Gastroesophageal sphincter (tissue), 4 donors: ENCODE results near the gene GNAQ. TPM values are rescaled to one million over a fixed set of nuclear protein-coding genes. Genes with fewer than 3 reads are reported as not detected.

Source experiments
- ATAC-seq: fragments of 150-250 bp; one replicate; pipeline ENCODE4 v1.9.1; 2016; ENCODE audit warnings: mild to moderate bottlenecking, moderate library complexity
- H3K27ac ChIP-seq, 4 donors: fragments of 200-600 bp; sonication (generic) in 3 of 4; 1 replicate in 3 of 4; 2 replicates in 1 of 4; pipeline ENCODE4 v1.5.1; 2016 to 2019
- H3K27me3 ChIP-seq: fragments of 200-600 bp; sonication (generic); one replicate; pipeline ENCODE4 v1.5.1; 2019
- H3K36me3 ChIP-seq, 2 donors: fragments of 200-600 bp; sonication (generic); one replicate each; pipeline ENCODE4 v1.5.1; 2019; ENCODE audit warnings: control low read depth in 1 of 2
- H3K4me1 ChIP-seq, 3 donors: fragments of 200-600 bp; sonication (generic); 1 replicate in 2 of 3; 2 replicates in 1 of 3; pipeline ENCODE4 v1.5.1; 2016 to 2019; ENCODE audit warnings: control low read depth in 2 of 3
- H3K4me3 ChIP-seq, 2 donors: fragments of 200-600 bp; sonication (generic); one replicate each; pipeline ENCODE4 v1.5.1; 2019; ENCODE audit warnings: mild to moderate bottlenecking in 1 of 2, moderate library complexity in 1 of 2
- H3K9me3 ChIP-seq, 3 donors: fragments of 200-600 bp; sonication (generic); one replicate each; pipeline ENCODE4 v1.5.1; 2017 to 2019; ENCODE audit warnings: control low read depth in 2 of 3
- EP300 ChIP-seq: sonication (generic); formaldehyde crosslinking; IDR thresholded peaks from one replicate; pipeline ENCODE4 v1.6.1; 2017; ENCODE audit warnings: antibody characterized with exemption, mild to moderate bottlenecking
- POLR2A ChIP-seq, 2 donors: fragments of 450-650 bp; IDR thresholded peaks; one replicate each; pipeline ENCODE4 v1.6.1; 2017; ENCODE audit warnings: antibody characterized with exemption in 2 of 2, mild to moderate bottlenecking in 2 of 2, moderate library complexity in 1 of 2
- POLR2AphosphoS5 ChIP-seq: sonication (generic); formaldehyde crosslinking; IDR thresholded peaks from one replicate; pipeline ENCODE4 v1.6.1; 2017; ENCODE audit warnings: antibody characterized with exemption
- WGBS, 2 donors: methylation state at CpG; one replicate each; pipeline ENCODE4 v1.1.5; 2018; ENCODE audit warnings: low coverage in 1 of 2; 5-methylcytosine and 5-hydroxymethylcytosine counted together
- total RNA-seq, 4 donors: library from RNA; depleted of rRNA; stranded (reverse); fragments of >200 nt; gene quantifications; one replicate each; pipeline ENCODE4 v1.1.0, GENCODE V29; 2016
- TF ChIP-seq, protein P1 (sequence below), 4 experiments: fragments of 200-600 bp in 2 of 4; fragments of 450-650 bp in 2 of 4; sonication (generic) in 1 of 4; IDR thresholded peaks; one replicate each; pipeline ENCODE4 v1.5.1; 2017 to 2019; ENCODE audit warnings: antibody characterized with exemption in 4 of 4, mild to moderate bottlenecking in 2 of 4, moderate library complexity in 2 of 4

GNAQ gene
- total RNA-seq, 4 donors from 2014 or later, result 57.6 to 86.4 (median 70.8) TPM

DNA sequence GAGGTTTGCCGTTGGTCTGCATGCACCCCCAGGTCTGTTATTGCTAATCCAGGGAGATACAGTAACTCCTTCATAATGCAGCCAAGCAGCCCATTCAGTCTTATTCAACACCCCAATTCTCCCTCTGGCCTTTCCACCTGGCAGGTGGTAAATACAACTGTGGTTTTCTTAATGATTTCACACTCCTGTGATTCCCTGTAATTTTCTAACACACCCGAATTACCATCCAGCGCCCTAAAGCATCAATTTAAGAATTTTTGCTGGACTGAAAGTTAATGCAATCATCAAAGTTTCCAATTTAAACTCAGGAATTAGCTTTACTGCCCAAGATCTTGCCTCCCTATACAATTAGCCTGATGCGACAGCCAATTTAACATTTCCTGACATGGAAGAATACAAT, 62.5 kb downstream of the GNAQ start:
- H3K9me3 ChIP-seq, result no peaks in the 10 kb centered on the region
- 90 to 92% methylated on average over 3 of the region's 4 CpGs for WGBS, 2 donors
- no peak overlapping the region for H3K4me3 ChIP-seq
- H3K27me3 ChIP-seq, result no peaks in the 10 kb centered on the region
- no peaks in the 10 kb centered on the region for H3K36me3 ChIP-seq
- H3K4me1 ChIP-seq, result peaks cover 0 to 30% (median 0%) of the 10 kb centered on the region in 3 donors
- no peak for ATAC-seq
- TF ChIP-seq POLR2A (IDR thresholded peaks at IDR 0.05), result no peak
- TF ChIP-seq EP300, result no peak
- no peak for TF ChIP-seq POLR2AphosphoS5
- TF ChIP-seq, protein P1, sequence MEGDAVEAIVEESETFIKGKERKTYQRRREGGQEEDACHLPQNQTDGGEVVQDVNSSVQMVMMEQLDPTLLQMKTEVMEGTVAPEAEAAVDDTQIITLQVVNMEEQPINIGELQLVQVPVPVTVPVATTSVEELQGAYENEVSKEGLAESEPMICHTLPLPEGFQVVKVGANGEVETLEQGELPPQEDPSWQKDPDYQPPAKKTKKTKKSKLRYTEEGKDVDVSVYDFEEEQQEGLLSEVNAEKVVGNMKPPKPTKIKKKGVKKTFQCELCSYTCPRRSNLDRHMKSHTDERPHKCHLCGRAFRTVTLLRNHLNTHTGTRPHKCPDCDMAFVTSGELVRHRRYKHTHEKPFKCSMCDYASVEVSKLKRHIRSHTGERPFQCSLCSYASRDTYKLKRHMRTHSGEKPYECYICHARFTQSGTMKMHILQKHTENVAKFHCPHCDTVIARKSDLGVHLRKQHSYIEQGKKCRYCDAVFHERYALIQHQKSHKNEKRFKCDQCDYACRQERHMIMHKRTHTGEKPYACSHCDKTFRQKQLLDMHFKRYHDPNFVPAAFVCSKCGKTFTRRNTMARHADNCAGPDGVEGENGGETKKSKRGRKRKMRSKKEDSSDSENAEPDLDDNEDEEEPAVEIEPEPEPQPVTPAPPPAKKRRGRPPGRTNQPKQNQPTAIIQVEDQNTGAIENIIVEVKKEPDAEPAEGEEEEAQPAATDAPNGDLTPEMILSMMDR (IDR thresholded peaks at IDR 0.05), result no peak
- H3K27ac ChIP-seq, result no peak overlapping the region

DNA sequence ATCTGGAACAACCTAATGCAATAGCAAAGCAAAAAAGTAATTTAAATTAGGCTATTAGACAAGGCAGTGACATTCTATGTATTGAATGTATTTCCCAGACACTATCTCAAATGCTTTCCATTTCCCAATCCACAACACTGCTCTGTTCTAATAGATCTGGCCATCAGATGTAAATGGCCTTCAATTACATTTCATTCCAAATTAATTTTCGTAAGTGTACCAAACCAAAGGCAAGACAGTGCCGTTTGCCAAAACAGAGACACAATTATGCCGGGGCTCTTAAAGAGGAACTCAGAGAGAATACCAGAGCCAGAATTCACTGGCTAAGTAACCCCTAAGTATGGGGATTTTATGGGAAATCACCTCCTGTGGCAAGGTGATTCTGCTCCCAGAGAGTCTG, 63.1 kb downstream of the GNAQ start:
- no peaks in the 10 kb centered on the region for H3K36me3 ChIP-seq
- H3K4me1 ChIP-seq, result peaks cover 0 to 28% (median 0%) of the 10 kb centered on the region in 3 donors
- H3K4me3 ChIP-seq, result no peak overlapping the region
- no peak overlapping the region for H3K27ac ChIP-seq
- no peak for ATAC-seq
- TF ChIP-seq POLR2A (IDR thresholded peaks at IDR 0.05) (no peak), EP300 (no peak), POLR2AphosphoS5 (no peak)
- TF ChIP-seq, protein P1 (IDR thresholded peaks at IDR 0.05), result no peak
- no peaks in the 10 kb centered on the region for H3K27me3 ChIP-seq
- WGBS, 2 donors, result 60% methylated on average over 1 to 3 of the region's 3 CpGs
- H3K9me3 ChIP-seq, result no peaks in the 10 kb centered on the region

DNA sequence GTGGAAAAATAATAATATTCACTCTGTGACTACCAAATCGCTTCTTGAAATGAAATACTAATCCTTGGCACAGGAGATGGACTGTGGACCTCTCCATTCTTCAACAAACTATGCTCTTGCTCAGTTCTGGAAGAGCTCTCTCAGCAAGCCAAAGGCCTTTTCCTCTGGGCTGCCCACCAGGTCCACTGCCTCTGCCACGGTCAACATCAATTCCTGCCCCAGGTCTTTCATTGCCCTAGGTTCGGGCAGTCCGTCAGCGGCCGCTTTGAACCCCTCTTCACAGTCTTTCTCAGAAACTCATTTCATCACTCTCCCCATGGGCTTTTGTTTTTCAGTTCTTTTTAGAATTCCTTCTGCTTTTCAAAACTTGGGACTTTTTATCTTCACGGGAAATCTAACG, 64.9 kb downstream of the GNAQ start:
- no peak overlapping the region for H3K27ac ChIP-seq
- no peak for ATAC-seq
- H3K9me3 ChIP-seq, result no peaks in the 10 kb centered on the region
- TF ChIP-seq, protein P1 (IDR thresholded peaks at IDR 0.05), result no peak
- TF ChIP-seq EP300 (no peak), POLR2AphosphoS5 (no peak), POLR2A (IDR thresholded peaks at IDR 0.05) (no peak)
- H3K27me3 ChIP-seq, result no peaks in the 10 kb centered on the region
- H3K36me3 ChIP-seq, result no peaks in the 10 kb centered on the region
- 88 to 94% methylated on average over 2 to 6 of the region's 8 CpGs for WGBS, 2 donors
- H3K4me3 ChIP-seq, result no peak overlapping the region
- H3K4me1 ChIP-seq, result peaks cover 0 to 25% (median 3%) of the 10 kb centered on the region in 3 donors

DNA sequence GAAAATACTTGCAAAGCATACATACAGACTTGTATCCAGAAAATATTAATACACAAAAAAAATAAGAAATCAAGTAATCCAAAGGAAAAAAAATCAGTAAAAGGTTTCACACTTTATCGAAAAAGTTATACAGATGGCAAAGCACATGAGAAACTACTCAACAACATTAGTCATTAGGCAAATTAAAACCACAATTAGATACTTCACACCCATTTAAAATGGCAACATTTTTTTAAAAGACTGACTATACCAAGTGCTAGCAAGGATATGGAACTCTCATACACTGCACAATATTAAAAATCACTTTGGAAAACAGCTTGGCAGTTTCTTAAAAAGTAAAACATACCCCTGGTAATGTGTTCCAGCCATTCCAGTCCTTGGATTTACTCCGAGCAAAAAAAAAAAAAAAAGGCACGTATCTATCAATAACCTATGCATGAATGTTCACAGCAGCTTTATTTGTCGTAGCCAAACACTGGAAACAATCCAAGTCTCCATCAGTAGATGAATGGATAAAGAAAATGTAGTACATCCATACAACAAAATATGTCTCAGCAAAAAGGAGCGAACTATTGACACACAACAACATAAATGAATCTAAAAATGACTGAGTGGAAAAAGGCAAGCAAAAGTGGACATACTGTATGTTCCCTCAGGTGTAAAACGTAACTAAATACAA, 66.0 kb downstream of the GNAQ start:
- no peaks in the 10 kb centered on the region for H3K27me3 ChIP-seq
- no peaks in the 10 kb centered on the region for H3K9me3 ChIP-seq
- no peak for TF ChIP-seq POLR2A (IDR thresholded peaks at IDR 0.05)
- TF ChIP-seq POLR2AphosphoS5, result no peak
- TF ChIP-seq, protein P1 (IDR thresholded peaks at IDR 0.05), result no peak
- TF ChIP-seq EP300, result no peak
- peaks cover 6 to 36% (median 14%) of the 10 kb centered on the region in 3 donors for H3K4me1 ChIP-seq
- no peak overlapping the region for H3K27ac ChIP-seq
- H3K36me3 ChIP-seq, result no peaks in the 10 kb centered on the region
- ATAC-seq, result no peak
- H3K4me3 ChIP-seq, result no peak overlapping the region
- 59 to 66% methylated on average over 6 of the region's 6 CpGs for WGBS, 2 donors

DNA sequence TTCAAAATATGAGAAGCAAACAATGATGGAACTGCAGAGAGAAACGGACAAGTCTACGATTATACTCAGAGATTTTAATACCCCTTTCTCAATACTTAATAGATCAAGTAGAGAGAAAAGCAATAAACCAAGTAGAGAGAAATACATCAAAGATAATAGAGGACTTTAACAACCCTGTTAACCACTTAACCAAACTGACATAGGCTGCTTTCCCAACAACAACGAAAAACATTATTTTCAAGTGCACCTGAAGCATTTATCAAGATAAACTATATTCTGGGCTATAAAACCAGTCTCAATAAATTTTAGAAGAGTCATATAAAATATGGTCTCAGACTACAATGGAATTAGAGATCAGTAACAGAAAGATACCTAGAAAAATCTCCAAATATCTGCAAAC, 67.4 kb downstream of the GNAQ start:
- 63 to 90% methylated on average over 3 of the region's 3 CpGs for WGBS, 2 donors
- H3K4me3 ChIP-seq, result no peak overlapping the region
- peaks cover 11 to 43% (median 14%) of the 10 kb centered on the region in 3 donors for H3K4me1 ChIP-seq
- H3K9me3 ChIP-seq, result no peaks in the 10 kb centered on the region
- no peak overlapping the region for H3K27ac ChIP-seq
- no peaks in the 10 kb centered on the region for H3K36me3 ChIP-seq
- no peak for TF ChIP-seq EP300
- TF ChIP-seq, protein P1 (IDR thresholded peaks at IDR 0.05), result no peak
- TF ChIP-seq POLR2A (IDR thresholded peaks at IDR 0.05), result no peak
- TF ChIP-seq POLR2AphosphoS5, result no peak
- H3K27me3 ChIP-seq, result no peaks in the 10 kb centered on the region
- ATAC-seq, result no peak
